IPS-18c (cell line): Measurements from ENCODE around the gene NHLRC4.

ENCODE experiments used
- H3K4me3 ChIP-seq: 2 replicates; pipeline ENCODE4 v1.7.0; 2013; ENCODE audit warnings: low read depth, mild to moderate bottlenecking, low read length, moderate library complexity; ENCODE audit not compliant: insufficient read depth
- H3K9me3 ChIP-seq: one replicate; pipeline ENCODE4 v1.6.1; 2013; ENCODE audit warnings: mild to moderate bottlenecking, low read length, moderate library complexity; ENCODE audit not compliant: control insufficient read depth, insufficient read depth

NHLRC4 gene

GRCh38 chr16:528111-529011 is 38.4 kb upstream of the NHLRC4 start:
- peak overlapping the region; percentile 77 for H3K4me3 ChIP-seq
- peaks cover 2% of the 10 kb centered on the region for H3K9me3 ChIP-seq

GRCh38 chr16:529012-529575 is 37.7 kb upstream of the NHLRC4 start:
- Histone ChIP-seq H3K9me3 (peaks cover 2% of the 10 kb centered on the region), H3K4me3 (peak overlapping the region; percentile 77)

GRCh38 chr16:530111-530817 is 36.5 kb upstream of the NHLRC4 start:
- H3K4me3 ChIP-seq: no peak overlapping the region
- peaks cover 2% of the 10 kb centered on the region for H3K9me3 ChIP-seq

- H3K4me3 ChIP-seq: no peak overlapping the region
- no peaks in the 10 kb centered on the region for H3K9me3 ChIP-seq
These were observed 35.2 kb upstream of the NHLRC4 start for GRCh38 chr16:531494-532125.

GRCh38 chr16:533391-534123 is 33.2 kb upstream of the NHLRC4 start:
- Histone ChIP-seq H3K9me3 (no peaks in the 10 kb centered on the region), H3K4me3 (no peak overlapping the region)

- Histone ChIP-seq H3K9me3 (no peaks in the 10 kb centered on the region), H3K4me3 (no peak overlapping the region)
These were observed 32.7 kb upstream of the NHLRC4 start for GRCh38 chr16:534135-534534.

- Histone ChIP-seq H3K4me3 (no peak overlapping the region), H3K9me3 (no peaks in the 10 kb centered on the region)
These were observed 31.9 kb upstream of the NHLRC4 start for GRCh38 chr16:534856-535445.

GRCh38 chr16:535446-536405 is 31.1 kb upstream of the NHLRC4 start:
- H3K9me3 ChIP-seq: no peaks in the 10 kb centered on the region

GRCh38 chr16:536746-537145 is 30.1 kb upstream of the NHLRC4 start:
- no peaks in the 10 kb centered on the region for H3K9me3 ChIP-seq
- no peak overlapping the region for H3K4me3 ChIP-seq

More at GRCh38 chr16:535446-536405, 31.1 kb upstream of the NHLRC4 start:
- no peak overlapping the region for H3K4me3 ChIP-seq

- no peaks in the 10 kb centered on the region for H3K9me3 ChIP-seq
- no peak overlapping the region for H3K4me3 ChIP-seq
These were observed 29.1 kb upstream of the NHLRC4 start for GRCh38 chr16:537415-538335.

GRCh38 chr16:539901-540530 is 26.8 kb upstream of the NHLRC4 start:
- Histone ChIP-seq H3K4me3 (no peak overlapping the region), H3K9me3 (no peaks in the 10 kb centered on the region)

- no peak overlapping the region for H3K4me3 ChIP-seq
- H3K9me3 ChIP-seq: no peaks in the 10 kb centered on the region
These were observed 26.0 kb upstream of the NHLRC4 start for GRCh38 chr16:540645-541340.

GRCh38 chr16:543301-544164 is 23.3 kb upstream of the NHLRC4 start:
- peaks cover 2% of the 10 kb centered on the region for H3K9me3 ChIP-seq
- no peak overlapping the region for H3K4me3 ChIP-seq
